NCI-H2227 (cell line): Measurements from ENCODE around the gene PCP4.

ENCODE experiments used
- DNase-seq: peaks from one replicate; lab custom pipeline; 2025; ENCODE audit not compliant: unreplicated experiment; lab: John Stamatoyannopoulos, UW

PCP4 gene

DNA sequence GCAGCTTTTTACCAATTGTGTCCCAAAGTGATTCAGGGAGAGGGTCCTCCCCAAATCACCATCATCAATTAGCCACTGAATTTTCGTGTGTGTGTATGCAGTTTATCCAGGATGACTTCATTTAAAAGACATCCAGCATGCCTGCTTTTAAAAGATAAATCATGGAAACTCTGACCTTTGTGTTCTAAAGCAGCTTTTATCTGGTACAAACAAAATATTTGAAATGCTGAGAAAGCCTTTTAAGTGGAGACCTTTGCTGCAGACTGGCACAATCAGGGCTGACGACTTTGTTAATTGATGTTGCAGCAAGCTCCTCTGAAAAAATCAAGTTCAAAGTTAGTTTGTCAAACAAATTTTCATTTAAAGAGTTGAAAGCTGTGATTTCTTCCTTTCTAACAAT, 104.7 kb downstream of the PCP4 start:
- no peak for DNase-seq

DNA sequence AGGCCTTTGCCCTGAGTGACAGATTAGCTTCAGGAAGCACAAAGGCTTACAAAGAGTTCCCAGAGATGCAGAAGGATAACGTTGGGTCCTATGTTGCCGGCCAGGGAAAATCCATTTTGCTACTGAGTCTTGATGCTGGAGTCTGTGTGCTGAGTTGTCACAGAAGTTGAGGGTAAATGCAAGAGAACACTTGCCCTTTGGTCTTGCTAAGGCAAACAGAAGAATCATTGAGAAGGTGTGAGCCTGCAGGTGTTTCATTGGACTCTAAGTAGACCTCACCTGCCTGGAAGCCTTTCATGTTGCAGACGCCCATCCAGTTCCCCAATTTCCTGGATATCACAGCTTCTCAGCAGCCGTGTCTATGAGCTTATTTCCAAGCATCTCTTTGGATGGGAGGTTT, 105.2 kb downstream of the PCP4 start:
- DNase-seq = no peak

DNA sequence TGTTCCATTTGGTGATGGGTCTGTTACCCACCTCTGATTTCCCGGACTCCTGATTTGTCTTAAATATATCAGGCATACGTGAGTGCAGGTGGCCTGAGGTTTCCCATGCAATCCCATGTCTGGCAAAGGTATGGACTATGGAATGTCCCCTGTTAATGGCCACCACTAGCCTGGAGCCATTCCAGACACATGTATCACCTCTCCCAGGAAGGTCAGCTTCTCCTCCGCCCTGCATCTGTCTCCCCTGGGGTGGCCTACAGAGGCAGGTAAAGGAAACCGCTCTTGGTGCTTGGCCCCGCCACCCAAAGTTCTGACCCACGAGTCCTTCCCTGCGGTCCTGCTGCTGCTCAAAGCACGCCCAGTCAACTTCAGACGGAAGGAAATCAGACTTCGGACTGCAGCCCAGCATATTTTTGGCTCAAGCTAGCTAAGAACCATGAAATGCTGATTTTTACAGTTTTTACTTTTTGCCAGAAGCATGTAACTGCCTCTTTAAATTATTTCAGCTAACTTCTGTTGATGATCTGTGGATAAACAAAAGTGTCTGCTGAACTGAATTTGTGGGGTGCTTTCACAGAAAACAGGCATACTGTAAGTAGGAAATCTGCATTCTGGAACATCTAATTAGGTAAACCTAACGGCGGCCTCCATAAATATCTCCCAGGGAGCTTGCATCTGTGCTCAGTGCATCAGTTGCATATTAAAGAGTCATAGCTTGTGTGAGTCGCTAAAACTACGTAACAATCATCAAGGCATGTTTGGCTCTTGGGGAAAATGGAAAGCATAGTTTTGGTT, 105.9 kb downstream of the PCP4 start:
- no peak for DNase-seq

DNA sequence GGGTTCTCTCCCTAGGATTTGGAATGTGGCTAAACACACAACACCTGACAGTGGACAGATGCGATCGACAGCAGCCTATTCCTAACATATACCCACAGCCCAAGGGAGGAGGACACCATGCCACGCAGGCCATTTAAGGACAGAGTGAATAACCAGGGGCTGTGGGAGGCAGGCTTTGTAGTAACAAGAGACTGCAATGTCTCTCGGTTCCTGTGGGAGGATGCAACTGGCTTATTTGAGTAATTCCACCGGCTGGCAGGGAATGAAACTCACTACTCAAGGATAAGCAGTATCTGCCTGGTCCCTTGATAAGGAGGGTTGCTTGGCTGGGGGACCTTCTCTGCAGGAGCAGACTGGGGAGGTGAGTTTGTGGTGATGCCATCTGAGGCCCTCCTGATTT, 109.6 kb downstream of the PCP4 start:
- DNase-seq = no peak
